GM23338 (cell line): ENCODE measurements around the gene MMP19. TPM values are rescaled to one million over a fixed set of nuclear protein-coding genes. Genes with fewer than 3 reads are reported as not detected.
A peak's percentile ranks its signal among the peaks of the same experiment; 100 is the strongest.

ENCODE experiments used
- ATAC-seq: fragments of 200-7000 bp; cut with Tn5 transposase; 3 replicates; pipeline ENCODE4 v1.9.1; 2020
- DNase-seq: peaks from one replicate; pipeline ENCODE4 v3.0.0-alpha.2; 2015; ENCODE audit warnings: low spot score
- H2AFZ ChIP-seq: fragments of 200-600 bp; sonication (generic); 2 replicates; pipeline ENCODE4 v1.8.0; 2016; ENCODE audit warnings: antibody characterized with exemption, mild to moderate bottlenecking, moderate library complexity
- H3F3A ChIP-seq: fragments of 200-600 bp; sonication (generic); replicated peaks from 2 replicates; pipeline ENCODE4 v1.8.0; 2017; ENCODE audit warnings: antibody characterized with exemption, mixed run types, low read depth
- H3K27ac ChIP-seq: fragments of 200-600 bp; sonication (generic); 2 replicates; pipeline ENCODE4 v1.6.1; 2016; ENCODE audit warnings: low read depth
- H3K27me3 ChIP-seq: fragments of 200-600 bp; sonication (generic); 2 replicates; pipeline ENCODE4 v1.8.0; 2016; ENCODE audit warnings: mild to moderate bottlenecking, mixed run types, moderate library complexity; ENCODE audit not compliant: insufficient read depth
- H3K36me3 ChIP-seq: fragments of 200-600 bp; sonication (generic); 2 replicates; pipeline ENCODE4 v1.8.0; 2016; ENCODE audit warnings: mild to moderate bottlenecking; ENCODE audit not compliant: insufficient read depth
- H3K4me1 ChIP-seq: fragments of 200-600 bp; sonication (generic); 2 replicates; pipeline ENCODE4 v1.8.0; 2016; ENCODE audit warnings: mild to moderate bottlenecking, moderate library complexity; ENCODE audit not compliant: insufficient read depth
- H3K4me2 ChIP-seq: fragments of 200-600 bp; sonication (generic); 2 replicates; pipeline ENCODE4 v1.7.1; 2017; ENCODE audit warnings: mixed run types
- H3K4me3 ChIP-seq: fragments of 200-600 bp; sonication (generic); 2 replicates; pipeline ENCODE4 v1.6.1; 2016; ENCODE audit warnings: mixed run types
- H3K79me2 ChIP-seq: fragments of 200-600 bp; sonication (generic); replicated peaks from 2 replicates; pipeline ENCODE4 v1.8.0; 2017; ENCODE audit warnings: mild to moderate bottlenecking; ENCODE audit not compliant: insufficient read depth
- H3K9me2 ChIP-seq: fragments of 200-600 bp; sonication (generic); 2 replicates; pipeline ENCODE4 v1.8.0; 2017; ENCODE audit not compliant: insufficient read depth
- H4K20me1 ChIP-seq: fragments of 200-600 bp; sonication (generic); replicated peaks from 2 replicates; pipeline ENCODE4 v1.8.0; 2017; ENCODE audit warnings: mild to moderate bottlenecking; ENCODE audit not compliant: insufficient read depth
- H3K27ac Mint-ChIP-seq: 2 replicates; pipeline ENCODE4 v1.8.0; 2020; ENCODE audit warnings: inconsistent platforms, mild to moderate bottlenecking, moderate library complexity, mixed read lengths
- H3K27me3 Mint-ChIP-seq: 3 replicates; pipeline ENCODE4 v1.8.0; 2022; ENCODE audit warnings: low read depth, mild to moderate bottlenecking, moderate library complexity, mixed read lengths, inconsistent platforms; ENCODE audit not compliant: insufficient read depth, poor library complexity
- H3K36me3 Mint-ChIP-seq: 3 replicates; pipeline ENCODE4 v1.8.0; 2021; ENCODE audit warnings: low read depth, mild to moderate bottlenecking, inconsistent platforms, moderate library complexity, mixed read lengths
- H3K4me1 Mint-ChIP-seq: 3 replicates; pipeline ENCODE4 v1.8.0; 2020; ENCODE audit warnings: mild to moderate bottlenecking, inconsistent platforms, mixed read lengths
- H3K4me3 Mint-ChIP-seq: 3 replicates; pipeline ENCODE4 v1.8.0; 2021; ENCODE audit warnings: moderate library complexity, mild to moderate bottlenecking, inconsistent platforms, mixed read lengths
- H3K9me3 Mint-ChIP-seq: 3 replicates; pipeline ENCODE4 v1.8.0; 2020; ENCODE audit warnings: moderate library complexity, mild to moderate bottlenecking, inconsistent platforms, mixed read lengths
- CREB1 ChIP-seq: fragments of 250-450 bp; sonication (Bioruptor Pico); IDR thresholded peaks from 2 replicates; pipeline ENCODE4 v1.5.0; 2020; ENCODE audit warnings: low read depth, mild to moderate bottlenecking, moderate library complexity
- CTCF ChIP-seq, 2 experiments: fragments of 200-600 bp in 1 of 2; sonication (generic) in 1 of 2; conservative IDR thresholded peaks; 2 replicates each; pipeline versions ENCODE4 v1.5.1 to v1.6.1; 2016 to 2017; ENCODE audit warnings: antibody characterized with exemption in 2 of 2, low read depth in 2 of 2, mild to moderate bottlenecking in 2 of 2, moderate library complexity in 1 of 2
- EZH2 ChIP-seq: fragments of 200-600 bp; sonication (generic); IDR thresholded peaks from one replicate; pipeline ENCODE4 v1.8.0; 2017; ENCODE audit warnings: antibody characterized with exemption, mild to moderate bottlenecking, low read depth; ENCODE audit not compliant: unreplicated experiment
- ZNF331 ChIP-seq: fragments of 250-450 bp; sonication (Bioruptor Pico); IDR thresholded peaks from 2 replicates; pipeline ENCODE4 v1.5.0; 2020; ENCODE audit warnings: low read depth, mild to moderate bottlenecking, moderate library complexity
- polyA plus RNA-seq: library from polyadenylated mRNA; unstranded; fragments of >200 nt; fragmentation: Nextera tagmentation; extraction: Ambion mirVana; gene quantifications from 2 replicates; pipeline ENCODE4 v1.2.1, GENCODE V29; 2016
- total RNA-seq: library from RNA; depleted of rRNA; stranded (reverse); fragments of >200 nt; shearing (Covaris generic); gene quantifications from 2 replicates; pipeline ENCODE4 v1.2.3, GENCODE V29; 2014

Gene MMP19
- total and polyA plus RNA-seq, 2 experiments from 2014 or later: 1.4 to 1.5 TPM

GRCh38 chr12:55822228-55822627 is 20.5 kb downstream of the MMP19 start:
- peaks cover 20% of the 10 kb centered on the region; the same call in 1 of the 2 replicates for H4K20me1 ChIP-seq
- H3K36me3 ChIP-seq: peaks cover 31% of the 10 kb centered on the region
- no peaks in the 10 kb centered on the region for H3K27me3 ChIP-seq
- H3K9me3 Mint-ChIP-seq: no peaks in the 10 kb centered on the region
- no peaks in the 10 kb centered on the region for H3K9me2 ChIP-seq
- no peak overlapping the region for H3K4me3 ChIP-seq
- DNase-seq (peak; percentile 67), ATAC-seq (no peak)
- 0 out of 2 replicates have a peak overlapping the region, but pooled peaks have one; percentile 14 for H3K27ac ChIP-seq
- peaks cover 51% of the 10 kb centered on the region for H3K79me2 ChIP-seq
- peaks cover 3% of the 10 kb centered on the region for H3K27me3 Mint-ChIP-seq
- peaks cover 15% of the 10 kb centered on the region for H3K4me1 ChIP-seq
- no peak overlapping the region for H3K27ac Mint-ChIP-seq
- H3F3A ChIP-seq: peaks cover 33% of the 10 kb centered on the region; the same call in 1 of the 2 replicates
- H3K4me1 Mint-ChIP-seq: peaks cover 18% of the 10 kb centered on the region; the same call in 2 of the 3 replicates
- TF ChIP-seq ZNF331: no peak
- TF ChIP-seq CTCF (conservative IDR thresholded peaks at IDR 0.05; ENCODE audit: low read depth in 2 of 2): peak; percentile 70 to 73
- H3K4me2 ChIP-seq: no peak overlapping the region
- H2AFZ ChIP-seq: no peak overlapping the region
- no peak overlapping the region for H3K4me3 Mint-ChIP-seq
- H3K36me3 Mint-ChIP-seq: peaks cover 54% of the 10 kb centered on the region

- Mint-ChIP-seq H3K4me1 (peaks cover 15% of the 10 kb centered on the region), H3K27me3 (peaks cover 3% of the 10 kb centered on the region), H3K9me3 (no peaks in the 10 kb centered on the region), H3K27ac (no peak overlapping the region), H3K4me3 (no peak overlapping the region), H3K36me3 (peaks cover 45% of the 10 kb centered on the region)
- TF ChIP-seq CTCF (conservative IDR thresholded peaks at IDR 0.05; ENCODE audit: low read depth in 2 of 2) (peak; percentile 47 to 54), EZH2 (no peak)
- peaks cover 31% of the 10 kb centered on the region for H3K36me3 ChIP-seq
- no peak overlapping the region for H3K4me2 ChIP-seq
- H4K20me1 ChIP-seq: peaks cover 26% of the 10 kb centered on the region; the same call in 1 of the 2 replicates
- DNase-seq (peak; percentile 53), ATAC-seq (no peak)
- no peak overlapping the region for H3K27ac ChIP-seq
- H3F3A ChIP-seq: peaks cover 33% of the 10 kb centered on the region; the same call in 1 of the 2 replicates
- no peak overlapping the region for H2AFZ ChIP-seq
- no peaks in the 10 kb centered on the region for H3K9me2 ChIP-seq
- H3K79me2 ChIP-seq: peaks cover 54% of the 10 kb centered on the region
- no peaks in the 10 kb centered on the region for H3K27me3 ChIP-seq
- no peak overlapping the region for H3K4me3 ChIP-seq
- peaks cover 19% of the 10 kb centered on the region for H3K4me1 ChIP-seq
Observed at GRCh38 chr12:55820679-55821078, 22.1 kb downstream of the MMP19 start.

- Histone ChIP-seq H3F3A (peaks cover 33% of the 10 kb centered on the region; the same call in 1 of the 2 replicates), H4K20me1 (peaks cover 36% of the 10 kb centered on the region), H3K79me2 (peaks cover 56% of the 10 kb centered on the region), H3K4me3 (peak overlapping the region; percentile 82), H3K27me3 (no peaks in the 10 kb centered on the region), H3K4me2 (peak overlapping the region; percentile 93), H2AFZ (no peak overlapping the region), H3K36me3 (peaks cover 31% of the 10 kb centered on the region), H3K4me1 (peaks cover 32% of the 10 kb centered on the region), H3K27ac (no peak overlapping the region), H3K9me2 (no peaks in the 10 kb centered on the region)
- no peak overlapping the region; the same call in 2 of the 3 replicates for H3K4me3 Mint-ChIP-seq
- H3K36me3 Mint-ChIP-seq: peaks cover 46% of the 10 kb centered on the region
- no peak for ATAC-seq
- DNase-seq: no peak
- no peak overlapping the region; the same call in 1 of the 2 replicates for H3K27ac Mint-ChIP-seq
- peaks cover 3% of the 10 kb centered on the region for H3K27me3 Mint-ChIP-seq
- peaks cover 25% of the 10 kb centered on the region for H3K4me1 Mint-ChIP-seq
- no peaks in the 10 kb centered on the region for H3K9me3 Mint-ChIP-seq
- TF ChIP-seq CTCF (conservative IDR thresholded peaks at IDR 0.05; ENCODE audit: low read depth in 2 of 2) (no peak), CREB1 (no peak), EZH2 (no peak)
Observed at GRCh38 chr12:55818886-55819285, 23.9 kb downstream of the MMP19 start.
